H1 (cell line): ENCODE data around the gene MAP3K14. TPM values are rescaled to one million over a fixed set of nuclear protein-coding genes. Genes with fewer than 3 reads are reported as not detected.
A peak's percentile ranks its signal among the peaks of the same experiment; 100 is the strongest.

Source experiments
- CTCF ChIA-PET: fragments of 300-600 bp; sonication (Branson Sonifier 250); formaldehyde crosslinking; loops from one replicate; lab custom pipeline; 2021; ENCODE audit not compliant: partially characterized antibody; lab: Charles Lee
- POLR2A ChIA-PET: fragments of 300-600 bp; sonication (Branson Sonifier 250); formaldehyde crosslinking; loops from one replicate; lab custom pipeline; 2021; ENCODE audit warnings: inconsistent platforms; ENCODE audit not compliant: partially characterized antibody; lab: Charles Lee
- DNase-seq, 2 experiments: peaks; one replicate each; pipeline versions ENCODE4 v3.0.0 to v3.0.0-alpha.2; 2010 to 2022; ENCODE audit warnings: low spot score in 2 of 2, low read depth in 1 of 2, mixed read lengths in 1 of 2
- FAIRE-seq: peaks from 2 replicates; lab custom pipeline; 2011; peaks lifted over from hg19 to GRCh38; lab: Jason Lieb, UNC
- H2AFZ ChIP-seq: 2 replicates; pipeline ENCODE4 v1.8.1; 2012; ENCODE audit warnings: low read length, inconsistent platforms
- H2AK5ac ChIP-seq: 2 replicates; pipeline ENCODE4 v1.6.1; 2013; ENCODE audit warnings: low read depth, low read length
- H2BK120ac ChIP-seq: replicated peaks from 2 replicates; pipeline ENCODE3; 2013; ENCODE audit warnings: low read depth, low read length, inconsistent platforms
- H2BK12ac ChIP-seq: 2 replicates; pipeline ENCODE4 v1.6.1; 2013; ENCODE audit warnings: low read depth, low read length
- H2BK15ac ChIP-seq: 2 replicates; pipeline ENCODE4 v1.6.1; 2013; ENCODE audit warnings: low read length
- H2BK20ac ChIP-seq: 2 replicates; pipeline ENCODE4 v1.6.1; 2013; ENCODE audit warnings: low read length
- H2BK5ac ChIP-seq: 2 replicates; pipeline ENCODE4 v1.6.1; 2013; ENCODE audit warnings: low read depth, low read length
- H3K14ac ChIP-seq: 2 replicates; pipeline ENCODE4 v1.6.1; 2013; ENCODE audit warnings: inconsistent platforms; ENCODE audit not compliant: insufficient read length
- H3K18ac ChIP-seq: 2 replicates; pipeline ENCODE4 v1.6.1; 2013; ENCODE audit warnings: low read length; ENCODE audit errors: extremely low read depth
- H3K23ac ChIP-seq: 2 replicates; pipeline ENCODE4 v1.6.1; 2013; ENCODE audit warnings: inconsistent platforms; ENCODE audit not compliant: insufficient read length
- H3K23me2 ChIP-seq: 2 replicates; pipeline ENCODE4 v1.6.1; 2013; ENCODE audit warnings: low read depth, low read length
- H3K27ac ChIP-seq: 2 replicates; pipeline ENCODE4 v1.6.1; 2011; ENCODE audit warnings: low read depth, low read length, inconsistent platforms
- H3K27me3 ChIP-seq, 4 experiments: replicated peaks in 1 of 4; 1 replicate in 1 of 4; 2 replicates in 3 of 4; pipeline versions ENCODE4 v1.6.1 to v1.8.1; 2011 to 2013; ENCODE audit warnings: low read length in 3 of 4, mild to moderate bottlenecking in 3 of 4, inconsistent platforms in 2 of 4, mixed read lengths in 2 of 4, moderate library complexity in 1 of 4; ENCODE audit not compliant: control insufficient read depth in 3 of 4, insufficient read depth in 3 of 4; ENCODE audit errors: extremely low read depth in 1 of 4
- H3K36me3 ChIP-seq, 4 experiments: 2 replicates each; pipeline versions ENCODE4 v1.6.1 to v1.8.1; 2011 to 2013; ENCODE audit warnings: mild to moderate bottlenecking in 4 of 4, low read length in 3 of 4, moderate library complexity in 2 of 4, control low read depth in 1 of 4, inconsistent platforms in 1 of 4; ENCODE audit not compliant: insufficient read depth in 4 of 4, control insufficient read depth in 2 of 4
- H3K4ac ChIP-seq: replicated peaks from 2 replicates; pipeline ENCODE3; 2013; ENCODE audit warnings: low read length, low read depth, mixed read lengths, inconsistent platforms; ENCODE audit not compliant: insufficient read length
- H3K4me1 ChIP-seq, 4 experiments: replicated peaks in 1 of 4; 1 replicate in 1 of 4; 2 replicates in 3 of 4; pipeline versions ENCODE4 v1.6.1 to v1.8.1; 2011 to 2013; ENCODE audit warnings: low read length in 3 of 4, inconsistent platforms in 2 of 4, mixed read lengths in 1 of 4; ENCODE audit not compliant: insufficient read depth in 4 of 4, control insufficient read depth in 3 of 4
- H3K4me2 ChIP-seq, 2 experiments: 2 replicates each; pipeline versions ENCODE4 v1.6.1 to v1.8.1; 2011 to 2013; ENCODE audit warnings: low read depth in 2 of 2, low read length in 2 of 2, control low read depth in 1 of 2, inconsistent platforms in 1 of 2, mild to moderate bottlenecking in 1 of 2; ENCODE audit not compliant: insufficient read depth in 1 of 2
- H3K4me3 ChIP-seq, 4 experiments: fragments of 200-600, 300-600 bp in 1 of 4; sonication (generic), shearing (Covaris generic), sonication (Bioruptor Twin) in 1 of 4; 2 replicates each; pipeline versions ENCODE4 v1.5.1 to v1.8.1; 2011 to 2016; ENCODE audit warnings: low read length in 4 of 4, low read depth in 3 of 4, control low read depth in 2 of 4, inconsistent platforms in 2 of 4, mild to moderate bottlenecking in 2 of 4, mixed read lengths in 1 of 4, moderate library complexity in 1 of 4; ENCODE audit not compliant: insufficient read depth in 2 of 4; ENCODE audit errors: extremely low read depth in 1 of 4
- H3K56ac ChIP-seq: replicated peaks from 2 replicates; pipeline ENCODE3; 2013; ENCODE audit warnings: low read depth, mild to moderate bottlenecking, mixed read lengths, low read length, inconsistent platforms; ENCODE audit not compliant: insufficient read length
- H3K79me1 ChIP-seq: 2 replicates; pipeline ENCODE4 v1.6.1; 2013; ENCODE audit warnings: low read depth, low read length, control low read depth
- H3K79me2 ChIP-seq, 2 experiments: 2 replicates each; pipeline versions ENCODE4 v1.6.1 to v1.8.1; 2012 to 2013; ENCODE audit warnings: low read length in 2 of 2, mild to moderate bottlenecking in 2 of 2, inconsistent platforms in 1 of 2; ENCODE audit not compliant: insufficient read depth in 2 of 2, control insufficient read depth in 1 of 2
- H3K9ac ChIP-seq, 4 experiments: replicated peaks in 1 of 4; 1 replicate in 1 of 4; 2 replicates in 3 of 4; pipeline versions ENCODE4 v1.6.1 to v1.8.1; 2011 to 2013; ENCODE audit warnings: low read depth in 3 of 4, low read length in 3 of 4, control low read depth in 2 of 4, mild to moderate bottlenecking in 2 of 4, moderate library complexity in 2 of 4, inconsistent platforms in 1 of 4; ENCODE audit errors: extremely low read depth in 1 of 4
- H3K9me3 ChIP-seq, 2 experiments: 2 replicates each; pipeline versions ENCODE4 v1.6.1 to v1.8.1; 2012 to 2013; ENCODE audit warnings: mild to moderate bottlenecking in 2 of 2, moderate library complexity in 2 of 2, control low read depth in 1 of 2, inconsistent platforms in 1 of 2, low read depth in 1 of 2, low read length in 1 of 2, mixed read lengths in 1 of 2; ENCODE audit not compliant: insufficient read depth in 2 of 2
- H4K20me1 ChIP-seq, 2 experiments: replicated peaks in 1 of 2; 2 replicates each; pipeline versions ENCODE3 to v1.8.1; 2011 to 2013; ENCODE audit warnings: inconsistent platforms in 2 of 2, low read length in 2 of 2, mild to moderate bottlenecking in 1 of 2; ENCODE audit not compliant: insufficient read depth in 2 of 2, control insufficient read depth in 1 of 2
- H4K5ac ChIP-seq: 2 replicates; pipeline ENCODE4 v1.6.1; 2013; ENCODE audit warnings: low read length, low read depth, mixed read lengths, inconsistent platforms; ENCODE audit not compliant: insufficient read length
- H4K8ac ChIP-seq: 2 replicates; pipeline ENCODE4 v1.8.0; 2013; ENCODE audit warnings: mild to moderate bottlenecking, moderate library complexity, low read length, inconsistent platforms; ENCODE audit not compliant: insufficient read depth; ENCODE audit errors: extremely low read depth
- H4K91ac ChIP-seq: replicated peaks from 2 replicates; pipeline ENCODE3; 2013; ENCODE audit warnings: low read length, mixed read lengths, inconsistent platforms; ENCODE audit not compliant: insufficient read length
- CBX8 ChIP-seq: fragments of 300-800, 300-1000 bp; sonication (generic); IDR thresholded peaks from 2 replicates; pipeline ENCODE4 v1.7.1; 2016; ENCODE audit warnings: low read depth, low read length, borderline replicate concordance
- JUND ChIP-seq: IDR thresholded peaks from 2 replicates; pipeline ENCODE4 v1.6.1; 2011; ENCODE audit warnings: mild to moderate bottlenecking, improper control_type of control experiment, low read length
- KDM4A ChIP-seq: IDR thresholded peaks from one replicate; pipeline ENCODE4 v1.7.1; 2012; ENCODE audit warnings: low read depth, mild to moderate bottlenecking, moderate library complexity, low read length, inconsistent platforms; ENCODE audit not compliant: severe bottlenecking
- WGBS, 2 experiments: shearing (Covaris generic) in 1 of 2; methylation state at CpG; one replicate each; pipeline versions ENCODE4 v1.1.6 to v1.1.7; 2013 to 2015; ENCODE audit warnings: low lambda C conversion rate in 2 of 2, mixed read lengths in 2 of 2, inconsistent platforms in 1 of 2, low coverage in 1 of 2, missing lambda C conversion rate in 1 of 2; ENCODE audit not compliant: insufficient replicate concordance in 2 of 2, insufficient coverage in 1 of 2, insufficient read length in 1 of 2; ENCODE audit errors: extremely low coverage in 1 of 2, missing lambda C conversion rate in 1 of 2; 5-methylcytosine and 5-hydroxymethylcytosine counted together
- polyA plus RNA-seq, 7 experiments: library from polyadenylated mRNA; depleted of rRNA in 3 of 7; stranded (reverse) in 5 of 7; unstranded in 2 of 7; fragments of >200 nt in 5 of 7; fragments of 200-250 nt in 2 of 7; gene quantifications; 1 replicate in 5 of 7; 2 replicates in 1 of 7; 4 replicates in 1 of 7; pipeline versions ENCODE4 v1.2.1 to v1.2.3, GENCODE V29; 2011 to 2013; ENCODE audit warnings: missing spikeins in 2 of 7, mixed read lengths in 2 of 7
- total RNA-seq: library from RNA; stranded (reverse); fragmentation: NEBNext Ultra II Directional; extraction: Animal tissue kit (Norgen Biotek cat#: 25700); gene quantifications from 2 replicates; pipeline ENCODE4 v1.2.1, GENCODE V29; 2021

Gene MAP3K14
- total and polyA plus RNA-seq, 2 of the 8 experiments (the other 6 are each of a cell fraction or from before 2014, with no cell fraction given): 5.2 to 6.1 TPM

GRCh38 chr17:45342306-45342705, 25.5 kb upstream of the MAP3K14 start:
- FAIRE-seq: no peak
- Histone ChIP-seq H2AK5ac (no peak overlapping the region), H3K4me3 (no peak overlapping the region), H2BK15ac (no peak overlapping the region), H4K8ac (no peak overlapping the region), H3K79me2 (no peaks in the 10 kb centered on the region), H2AFZ (no peak overlapping the region), H3K27ac (no peak overlapping the region), H2BK12ac (peak overlapping the region; percentile 56; the same call in 1 of the 2 replicates), H3K4me1 (peaks cover 2 to 8% (median 4%) of the 10 kb centered on the region in 4 experiments; a peak in 6 of 7 replicates), H3K36me3 (no peaks in the 10 kb centered on the region), H4K5ac (no peak overlapping the region)
- 89% methylated on average over 11 of the region's 11 CpGs; no CpG with 5 or more reads in 1 of the 2 experiments for WGBS, 2 experiments
- no peak for TF ChIP-seq KDM4A
- no peak for TF ChIP-seq JUND
- TF ChIP-seq CBX8: no peak
- TF ChIP-seq, all 59 proteins: peak for 0
- no peak overlapping the region for H3K18ac ChIP-seq
- H3K23me2 ChIP-seq: no peaks in the 10 kb centered on the region
- H3K14ac ChIP-seq: no peak overlapping the region
- POLR2A ChIA-PET: interaction anchor here (0.8 to 1.3 kb wide), 4 partner anchors 12 to 31 kb away, joined by 3 to 4 read pairs (median 3); no protein-coding TSS in a partner anchor
- H4K20me1 ChIP-seq: no peaks in the 10 kb centered on the region
- no peak overlapping the region; the same call in 1 of the 2 replicates for H2BK5ac ChIP-seq
- peaks cover 0 to 3% (median 0%) of the 10 kb centered on the region in 4 experiments; a peak in 1 of 7 replicates for H3K27me3 ChIP-seq
- H4K91ac ChIP-seq: no peak overlapping the region
- H2BK120ac ChIP-seq: no peak overlapping the region
- H3K4ac ChIP-seq: no peak overlapping the region
- H3K23ac ChIP-seq: no peak overlapping the region
- H3K4me2 ChIP-seq: no peak overlapping the region
- H3K9me3 ChIP-seq: no peaks in the 10 kb centered on the region
- no peak for DNase-seq
- peak overlapping the region; percentile 29; the same call in 1 of the 2 replicates for H2BK20ac ChIP-seq
- CTCF ChIA-PET: interaction anchor here (0.7 kb wide), 1 partner anchor 46 kb away, joined by 3 read pairs; no protein-coding TSS in a partner anchor
- no peak overlapping the region for H3K9ac ChIP-seq
- H3K79me1 ChIP-seq: no peaks in the 10 kb centered on the region
- peak overlapping the region; percentile 14 for H3K56ac ChIP-seq
